NCI-H524 treated with DMSO at 0.1 percent for 48 hours (cell line): ENCODE results near the gene GTSE1.
"Not testable (repeated sequence)": the region's sequence is repeated elsewhere in the genome, so short reads cannot be mapped to it uniquely, and the experiment has no call there.

Source experiments
- DNase-seq: peaks from one replicate; lab custom pipeline; 2025; lab: John Stamatoyannopoulos, UW

Gene GTSE1, protein sequence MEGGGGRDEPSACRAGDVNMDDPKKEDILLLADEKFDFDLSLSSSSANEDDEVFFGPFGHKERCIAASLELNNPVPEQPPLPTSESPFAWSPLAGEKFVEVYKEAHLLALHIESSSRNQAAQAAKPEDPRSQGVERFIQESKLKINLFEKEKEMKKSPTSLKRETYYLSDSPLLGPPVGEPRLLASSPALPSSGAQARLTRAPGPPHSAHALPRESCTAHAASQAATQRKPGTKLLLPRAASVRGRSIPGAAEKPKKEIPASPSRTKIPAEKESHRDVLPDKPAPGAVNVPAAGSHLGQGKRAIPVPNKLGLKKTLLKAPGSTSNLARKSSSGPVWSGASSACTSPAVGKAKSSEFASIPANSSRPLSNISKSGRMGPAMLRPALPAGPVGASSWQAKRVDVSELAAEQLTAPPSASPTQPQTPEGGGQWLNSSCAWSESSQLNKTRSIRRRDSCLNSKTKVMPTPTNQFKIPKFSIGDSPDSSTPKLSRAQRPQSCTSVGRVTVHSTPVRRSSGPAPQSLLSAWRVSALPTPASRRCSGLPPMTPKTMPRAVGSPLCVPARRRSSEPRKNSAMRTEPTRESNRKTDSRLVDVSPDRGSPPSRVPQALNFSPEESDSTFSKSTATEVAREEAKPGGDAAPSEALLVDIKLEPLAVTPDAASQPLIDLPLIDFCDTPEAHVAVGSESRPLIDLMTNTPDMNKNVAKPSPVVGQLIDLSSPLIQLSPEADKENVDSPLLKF

DNA sequence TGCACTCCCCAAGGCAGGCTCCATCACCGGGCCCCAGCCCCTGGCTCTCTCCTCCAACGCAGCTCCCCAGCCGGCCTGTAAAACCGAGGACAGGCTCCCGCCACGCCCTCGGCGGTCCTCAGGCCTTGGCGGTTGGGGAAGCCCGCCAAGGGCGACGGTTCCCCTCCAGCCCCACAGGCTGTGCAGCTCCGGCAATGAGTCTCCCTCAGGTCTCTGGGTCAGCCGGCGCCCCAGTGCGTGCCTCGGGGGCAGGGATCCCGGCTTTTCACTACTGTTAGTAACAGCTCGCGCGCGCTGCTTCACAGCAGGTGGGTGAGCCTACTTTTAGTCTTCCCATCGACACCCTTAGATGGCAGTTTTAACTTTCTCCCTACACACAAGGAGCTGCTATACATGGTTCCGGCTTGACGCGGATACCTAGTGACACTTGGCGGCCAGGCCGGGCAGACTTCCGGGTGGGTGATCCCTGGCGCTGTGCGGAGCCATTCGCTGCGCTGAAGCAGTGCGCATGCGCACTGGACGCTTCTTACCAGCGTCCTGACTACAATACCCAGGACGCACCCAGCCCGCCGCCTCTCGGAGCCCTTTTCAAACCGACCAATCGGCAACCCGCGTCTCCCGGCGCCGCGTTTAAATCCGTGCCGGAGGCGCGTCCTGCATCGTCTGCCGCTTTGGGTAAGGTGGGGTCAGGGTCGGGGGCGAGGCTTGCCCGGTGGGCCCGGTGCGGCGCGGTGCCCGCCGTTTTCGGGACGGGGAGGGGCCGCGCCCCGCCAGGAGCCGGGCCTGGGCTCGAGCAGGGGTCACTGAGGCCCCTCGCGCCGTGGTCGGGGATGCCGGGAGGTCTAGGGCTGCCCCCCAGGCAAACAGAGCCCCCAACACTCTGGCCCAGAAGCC lies at the start of gene GTSE1:
GTSE1 (plus strand) TSS at position 614 of the 894 bp plus-strand sequence. CDS start 531 bp downstream, outside the sequence.
- peak; percentile 92 for DNase-seq

DNA sequence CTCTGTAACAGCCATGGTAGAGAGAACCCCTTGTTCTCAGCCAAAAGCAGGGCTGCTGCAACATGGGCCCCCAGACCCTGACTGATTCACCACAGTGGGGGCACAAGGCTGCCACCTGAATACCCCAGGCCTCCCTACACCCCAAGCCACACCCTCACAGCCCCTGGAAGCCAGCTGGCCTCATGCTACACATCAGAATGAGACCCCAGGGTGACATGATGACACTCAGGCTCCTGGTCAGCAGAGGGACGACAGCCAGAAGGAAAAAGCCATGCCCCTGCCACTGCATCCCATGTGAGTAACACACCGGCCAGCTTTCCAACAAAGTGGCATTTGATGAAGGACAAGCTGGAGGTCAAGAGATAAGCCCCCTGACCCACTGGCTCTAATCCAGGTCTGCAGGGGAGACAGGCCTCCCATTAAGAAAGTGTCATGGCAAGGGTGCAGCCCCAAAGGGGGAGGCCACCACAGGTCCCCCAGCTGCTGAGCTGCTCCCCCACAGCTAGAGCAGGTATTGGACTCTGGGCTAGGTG lies 49.2 kb upstream of the GTSE1 start:
- DNase-seq, result no peak

DNA sequence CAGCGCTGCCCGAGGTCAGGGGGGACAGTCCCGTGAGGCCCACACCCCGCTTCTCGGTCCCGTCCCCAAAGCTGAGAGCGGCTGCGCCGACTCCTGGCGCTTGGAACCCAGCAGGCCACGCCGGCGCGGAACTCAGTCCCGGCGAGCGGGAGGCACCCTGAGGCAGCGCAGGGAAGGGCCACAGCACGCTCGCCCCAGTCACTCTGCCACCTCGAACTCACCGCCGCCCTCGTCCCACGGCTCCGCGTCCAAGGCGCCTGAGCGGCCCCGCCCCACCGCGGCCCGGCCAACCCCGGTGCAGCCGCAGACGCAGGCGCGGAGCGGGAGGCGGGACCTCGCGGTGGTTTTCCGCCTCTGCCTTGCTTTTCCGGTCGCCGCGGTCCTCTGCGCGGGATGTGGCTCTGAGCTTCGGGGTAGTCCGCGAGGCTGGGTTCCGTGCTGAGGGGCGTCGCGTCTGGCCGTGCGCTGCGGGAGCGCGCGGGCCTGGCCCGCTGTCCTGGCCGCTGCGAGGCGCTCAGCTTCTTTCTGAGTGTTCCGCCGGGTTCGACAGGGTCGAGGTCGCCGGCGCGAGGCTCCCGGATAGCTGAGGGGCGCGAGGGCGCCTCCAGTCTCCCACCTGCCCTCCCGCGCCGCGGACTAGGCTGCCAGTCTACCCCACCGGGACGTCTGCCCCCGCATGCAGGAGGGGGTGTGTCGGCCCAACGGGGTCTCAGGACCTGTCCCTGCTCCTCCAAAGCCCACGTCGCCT lies 46.5 kb upstream of the GTSE1 start, which contains the start of gene CDPF1:
CDPF1 (minus strand) TSS at position 259 of the 748 bp plus-strand sequence. CDS start 2,009 bp downstream, outside the sequence.
- peak; percentile 15 for DNase-seq

DNA sequence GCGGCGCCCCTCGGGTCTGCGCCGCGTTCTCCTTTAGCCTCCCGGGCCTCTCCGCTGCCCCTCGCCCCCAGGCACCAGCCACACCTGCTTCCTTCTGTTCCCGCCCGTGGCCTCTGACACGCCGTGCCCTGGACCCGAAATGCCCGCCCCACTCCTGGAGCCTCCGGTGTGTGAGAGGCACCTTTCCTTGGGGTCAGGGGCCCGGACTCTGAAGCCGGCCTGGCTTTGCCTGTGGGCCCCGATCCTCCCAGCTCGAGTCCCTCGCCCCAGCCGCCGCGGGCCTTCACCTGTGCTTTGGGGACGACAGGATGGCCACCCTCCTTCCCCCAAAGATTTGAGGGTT lies 45.9 kb upstream of the GTSE1 start:
- DNase-seq, result no peak

DNA sequence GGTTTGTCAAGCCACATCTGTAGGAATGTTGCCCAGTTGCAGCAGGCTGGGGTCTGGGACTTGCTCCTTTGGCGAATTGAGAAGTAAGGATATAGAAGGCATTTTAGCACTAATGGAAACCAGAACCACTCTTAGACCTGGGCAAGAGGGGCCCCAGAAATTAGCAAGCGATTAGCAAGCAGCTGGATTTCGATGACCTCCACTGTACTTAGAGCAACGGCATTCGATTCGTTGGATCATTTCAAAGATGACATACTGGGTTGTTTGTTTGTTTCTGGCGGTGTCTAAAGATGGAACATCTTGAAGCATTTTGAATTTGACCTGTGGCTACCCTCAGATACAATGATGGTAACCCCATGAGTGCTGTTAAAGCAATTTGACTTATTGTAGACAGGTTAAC lies 45.4 kb upstream of the GTSE1 start:
- DNase-seq, result no peak

DNA sequence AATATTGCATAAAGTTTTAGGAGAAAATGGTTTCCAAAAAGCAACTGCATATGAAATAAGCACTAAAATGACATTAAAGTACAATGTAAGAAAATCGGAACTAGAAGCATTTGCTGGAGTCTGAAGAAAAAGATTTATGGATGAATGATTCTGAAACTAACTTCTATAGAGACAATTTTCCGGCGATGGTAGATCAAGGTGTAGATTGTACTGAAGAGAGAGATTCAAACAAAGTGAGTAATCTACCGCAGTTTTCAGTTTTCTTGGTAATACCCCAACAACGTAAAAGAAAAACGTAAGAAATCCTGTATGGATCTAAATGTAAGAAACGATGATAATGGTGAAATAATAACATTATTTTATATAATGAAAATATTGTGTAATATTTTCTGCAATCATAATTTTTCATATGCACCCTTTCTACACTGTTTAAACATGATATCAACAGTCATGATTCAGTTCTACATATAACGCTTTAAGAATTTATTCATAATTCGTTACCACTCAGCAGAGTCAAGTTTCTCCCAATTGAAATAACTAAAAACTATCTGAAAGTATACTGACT lies 44.8 kb upstream of the GTSE1 start:
- no peak for DNase-seq

DNA sequence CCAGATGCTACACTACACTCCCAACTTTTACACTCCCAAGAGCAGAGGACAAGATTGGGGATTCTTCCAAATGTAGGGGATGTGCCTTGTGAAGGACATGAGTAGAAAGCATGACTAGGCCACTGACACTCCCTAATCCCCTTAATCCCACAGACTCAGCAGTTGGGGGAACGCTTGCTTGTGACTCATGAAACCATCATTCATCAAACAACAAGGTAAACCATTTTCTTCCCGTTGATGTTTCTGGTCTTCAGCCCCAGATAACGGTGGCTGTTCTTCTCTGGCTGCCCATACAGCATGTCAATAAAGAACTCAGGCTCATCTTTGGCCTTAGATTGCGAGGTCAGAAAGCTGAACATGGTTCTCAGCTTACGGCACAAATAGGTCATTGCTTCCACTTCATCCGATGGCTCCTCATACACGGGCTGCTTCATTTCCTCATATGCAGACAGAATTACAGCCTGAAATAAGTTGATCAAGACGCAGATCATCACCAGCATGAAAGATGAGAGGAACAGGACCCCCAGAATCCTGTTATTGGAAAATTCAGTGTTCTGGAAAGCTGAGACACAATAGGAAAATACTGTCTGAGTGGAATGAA lies 40.2 kb upstream of the GTSE1 start:
- DNase-seq, result no peak

DNA sequence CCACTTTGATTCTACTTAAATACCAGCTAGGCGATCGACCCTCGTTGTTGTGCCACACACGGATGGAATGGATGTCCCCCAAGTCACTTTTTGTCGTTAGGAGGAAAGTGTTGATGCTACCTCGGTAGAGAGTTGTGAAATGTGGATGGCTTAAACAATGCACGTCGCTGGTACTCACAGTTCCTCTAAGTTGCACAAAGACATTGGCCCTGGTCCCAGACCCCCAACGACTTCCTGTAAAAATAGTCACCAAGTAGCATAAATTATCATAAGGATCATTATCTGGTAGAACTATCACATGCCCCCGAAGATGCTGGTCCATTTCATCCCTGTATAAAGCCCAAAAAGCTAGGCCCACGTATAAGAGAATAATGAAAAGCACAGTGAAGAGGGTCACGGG lies 37.3 kb upstream of the GTSE1 start:
- DNase-seq, result no peak

DNA sequence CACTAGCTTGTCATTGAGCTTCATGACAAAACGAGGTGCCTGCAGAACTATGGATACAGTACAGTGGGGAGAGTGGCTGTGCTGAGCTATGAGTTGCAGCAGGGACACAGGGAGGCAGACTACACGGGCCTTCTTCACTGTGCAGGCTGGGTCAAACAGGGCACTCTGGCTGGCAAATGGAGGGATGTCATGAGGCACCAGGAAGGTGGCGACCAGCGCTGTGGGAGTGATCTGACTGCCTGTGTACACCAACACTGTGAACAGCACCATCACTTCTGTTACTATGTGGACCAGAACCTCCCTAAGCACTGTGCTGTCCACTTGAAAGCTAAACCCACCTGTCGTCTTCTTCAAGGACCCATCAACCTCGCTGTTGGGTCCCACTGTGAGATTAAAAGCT lies 36.6 kb upstream of the GTSE1 start:
- DNase-seq, result no peak

DNA sequence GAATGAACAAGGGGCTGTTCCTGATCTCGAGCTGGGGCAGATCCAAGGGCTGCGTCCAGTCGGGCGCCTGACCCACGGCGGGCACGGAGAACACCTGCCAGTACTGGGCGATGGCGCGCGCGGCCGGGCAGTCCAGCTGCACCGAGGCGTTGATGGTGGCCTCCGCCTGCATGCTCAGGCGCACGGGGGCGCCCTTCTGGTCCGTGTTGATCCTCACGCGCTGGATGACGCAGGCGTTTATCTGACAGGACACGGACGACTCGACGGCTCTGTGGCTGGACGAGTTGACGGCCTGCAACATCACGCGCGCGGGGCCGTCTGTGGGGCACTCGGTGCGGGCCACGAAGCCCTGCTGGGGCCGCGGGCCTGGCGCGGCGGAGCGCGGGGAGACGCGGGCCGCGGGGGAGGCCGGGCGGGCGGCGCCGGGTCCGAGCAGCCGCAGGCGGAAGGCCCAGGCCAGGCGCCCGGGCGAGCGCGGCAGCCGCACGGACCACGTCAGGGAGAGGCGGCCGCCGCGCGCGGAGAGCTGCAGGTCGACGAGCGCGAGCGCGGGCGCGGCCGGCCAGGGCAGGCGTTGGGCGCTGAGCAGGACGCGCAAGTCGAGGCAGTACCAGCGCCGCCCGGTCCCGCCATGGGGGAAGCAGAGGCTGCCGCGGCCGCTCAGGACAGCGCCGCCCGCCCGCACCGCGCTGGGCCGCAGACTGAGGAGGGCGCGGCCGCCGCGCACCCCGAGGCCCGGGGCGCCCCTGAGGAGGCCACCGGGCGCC lies 34.0 kb upstream of the GTSE1 start:
- no peak for DNase-seq

DNA sequence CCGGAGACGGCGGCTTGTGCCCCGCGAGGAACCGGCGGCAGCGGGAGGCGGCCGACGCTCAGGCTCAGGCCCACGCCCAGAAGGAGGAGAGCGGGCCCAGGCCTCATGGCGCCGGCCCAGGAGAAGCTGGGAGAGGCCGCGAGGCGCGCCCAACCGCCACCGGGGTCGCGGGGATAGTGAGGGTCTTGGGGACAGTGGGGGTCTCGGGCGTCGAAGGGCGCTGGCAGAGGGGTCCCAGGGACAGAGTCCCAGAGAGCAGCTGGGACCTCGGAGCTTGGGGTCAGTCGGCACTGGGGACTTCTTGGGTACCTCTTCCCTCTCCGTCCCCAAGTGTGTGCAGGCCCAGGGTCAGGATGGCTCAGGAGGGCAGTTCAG lies 33.5 kb upstream of the GTSE1 start, which contains the start of gene PKDREJ:
PKDREJ (minus strand) TSS at position 128 of the 375 bp plus-strand sequence; CDS start at position 107, 21 bp downstream.
- DNase-seq, result no peak

DNA sequence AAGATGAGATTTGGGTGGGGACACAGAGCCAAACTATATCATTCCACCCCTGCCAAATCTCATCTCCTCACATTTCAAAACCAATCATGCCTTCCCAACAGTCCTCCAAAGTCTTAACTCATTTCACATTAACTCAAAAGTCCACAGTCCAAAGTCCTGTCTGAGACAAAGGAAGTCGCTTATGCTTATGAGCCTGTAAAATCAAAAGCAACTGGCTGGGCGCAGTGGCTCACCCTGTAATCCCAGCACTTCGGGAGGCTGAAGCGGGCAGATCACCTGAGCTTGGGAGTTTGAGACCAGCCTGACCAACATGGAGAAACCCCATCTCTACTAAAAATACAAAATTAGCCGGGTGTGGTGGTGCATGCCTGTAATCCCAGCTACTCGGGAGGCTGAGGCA lies 32.1 kb upstream of the GTSE1 start:
- not testable (repeated sequence) for DNase-seq

DNA sequence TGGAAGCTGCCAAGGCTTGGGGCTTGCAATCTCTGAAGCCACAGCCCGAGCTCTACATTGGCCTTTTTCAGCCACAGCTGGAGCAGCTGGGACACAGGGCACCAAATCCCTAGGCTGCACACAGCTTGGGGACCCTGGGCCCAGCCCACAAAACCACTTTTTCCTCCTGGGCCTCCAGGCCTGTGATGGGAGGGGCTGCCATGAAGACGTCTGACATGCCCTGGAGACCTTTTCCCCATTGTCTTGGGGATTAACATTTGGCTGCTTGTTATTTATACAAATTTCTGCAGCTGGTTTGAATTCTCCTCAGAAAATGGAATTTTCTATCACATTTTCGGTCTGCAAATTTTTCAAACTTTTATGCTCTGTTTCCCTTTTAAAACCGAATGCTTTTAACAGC lies 31.0 kb upstream of the GTSE1 start:
- DNase-seq, result not testable (repeated sequence)

DNA sequence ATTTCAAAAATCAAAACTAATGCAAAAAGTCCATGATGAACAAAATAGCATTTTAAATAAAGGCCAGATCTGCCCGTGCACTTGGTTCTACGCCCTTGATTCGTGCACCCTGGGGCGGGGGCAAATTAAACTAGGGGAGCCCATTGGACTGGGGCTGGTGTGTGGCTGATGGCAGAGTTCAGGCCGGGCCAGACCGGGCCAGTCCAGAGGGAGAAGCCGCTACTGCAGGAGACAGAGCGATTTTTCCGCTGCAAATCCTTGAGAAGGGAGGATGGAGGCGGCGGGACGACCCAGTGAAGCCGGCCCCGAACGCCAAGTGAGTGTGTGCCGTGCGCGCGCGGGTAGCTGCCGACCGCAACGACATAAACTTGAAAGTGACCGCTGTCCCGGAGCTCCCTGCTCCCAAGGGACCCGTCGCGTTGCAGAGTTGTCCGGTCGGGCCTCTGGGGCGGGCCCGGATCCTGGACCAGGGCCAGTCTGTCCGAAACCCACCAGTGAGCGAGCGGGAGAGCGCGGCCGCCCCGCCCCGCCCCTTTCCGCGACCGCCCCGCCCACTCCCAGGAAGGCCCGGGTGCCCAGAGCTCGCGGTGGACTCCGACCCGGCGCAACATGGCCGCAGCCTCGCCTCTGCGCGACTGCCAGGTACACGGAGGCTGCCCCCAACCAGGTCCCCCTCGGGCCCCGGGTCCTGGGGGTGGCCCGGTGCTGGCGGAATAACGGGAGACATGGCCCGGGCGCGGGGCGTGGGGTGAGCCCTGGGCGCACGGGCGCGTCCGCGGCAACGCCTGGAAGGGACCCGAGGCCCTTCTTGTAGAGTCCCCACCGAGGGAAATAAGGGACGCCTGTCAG lies 29.0 kb upstream of the GTSE1 start, which contains the start of gene TTC38:
TTC38 (plus strand) TSS at position 578 of the 849 bp plus-strand sequence; CDS start at position 610, 32 bp downstream.
- DNase-seq, result no peak

DNA sequence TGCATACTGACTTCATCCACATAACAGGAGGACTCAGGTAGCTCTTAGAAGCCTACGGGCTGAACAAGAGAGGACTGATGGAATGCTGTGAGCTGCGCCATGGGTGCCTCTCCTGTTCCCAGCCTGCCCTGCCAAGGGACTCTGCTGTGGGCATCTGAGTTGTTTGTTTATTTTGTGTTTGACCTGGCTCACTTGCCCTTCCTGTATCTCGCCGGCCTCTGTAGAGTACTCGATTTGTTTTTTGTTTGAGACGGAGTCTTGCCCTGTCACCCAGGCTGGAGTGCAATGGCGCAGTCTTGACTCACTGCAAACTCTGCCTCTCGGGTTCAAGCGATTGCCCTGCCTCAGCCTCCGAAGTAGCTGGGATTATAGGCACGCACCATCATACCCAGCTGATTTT lies 27.1 kb upstream of the GTSE1 start:
- no peak for DNase-seq

DNA sequence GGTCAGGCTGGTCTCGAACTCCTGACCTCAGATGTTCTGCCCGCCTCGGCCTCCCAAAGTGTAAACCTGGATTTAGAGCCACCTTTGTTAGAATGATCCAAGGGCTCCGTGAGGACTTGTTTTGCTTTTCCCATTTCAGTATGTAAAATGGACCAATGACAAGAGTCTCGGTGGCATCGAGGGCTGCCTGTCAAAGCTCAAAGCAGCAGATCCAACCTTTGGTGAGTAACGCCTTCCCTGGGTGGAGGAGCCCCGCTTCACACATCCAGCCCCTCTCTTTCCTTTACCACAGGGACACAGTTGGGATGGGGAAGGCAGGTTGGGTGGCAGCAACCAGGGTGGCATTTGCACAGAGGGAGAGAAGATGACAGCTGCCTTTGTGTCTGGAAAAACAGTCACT lies 24.5 kb upstream of the GTSE1 start:
- DNase-seq, result no peak

DNA sequence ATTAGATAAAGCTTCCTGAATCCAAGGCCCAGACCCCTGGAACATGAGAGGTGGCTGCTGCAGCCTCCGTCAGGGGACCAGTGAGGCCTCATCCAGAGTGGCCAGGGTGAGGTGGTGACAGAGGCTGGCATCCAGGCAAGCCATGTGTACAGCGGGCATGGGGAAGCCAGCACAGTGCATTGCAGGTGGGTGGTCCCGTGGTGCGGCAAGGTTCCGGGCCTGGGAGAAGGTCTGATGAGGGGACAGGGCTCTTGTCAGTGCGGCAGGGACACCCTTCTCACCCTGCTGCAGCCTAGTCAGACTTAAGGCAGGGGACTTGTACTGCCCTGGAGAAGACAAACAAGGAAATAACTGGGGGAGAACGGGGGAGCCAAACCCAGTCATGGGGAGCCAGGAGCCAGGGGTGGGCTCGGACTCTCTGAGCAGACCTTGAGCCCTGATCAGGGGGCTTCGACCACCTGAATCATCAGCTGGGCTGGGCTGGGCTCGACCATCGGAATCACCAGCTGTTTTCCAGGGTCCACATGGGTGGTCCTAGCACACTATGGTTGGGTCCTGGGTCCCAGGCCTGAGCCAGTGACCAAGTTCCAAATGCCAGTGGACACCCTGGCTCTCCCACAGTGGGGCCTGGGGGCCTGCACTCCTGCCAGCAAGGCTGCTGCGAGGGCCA lies 23.8 kb upstream of the GTSE1 start:
- no peak for DNase-seq
